ENCODE data around the gene PLG. TPM values are rescaled to one million over a fixed set of nuclear protein-coding genes. Genes with fewer than 3 reads are reported as not detected.
"Not testable (repeated sequence)": the region's sequence is repeated elsewhere in the genome, so short reads cannot be mapped to it uniquely, and the experiment has no call there.

PLG gene
- total RNA-seq, 1 donor: 0.36 TPM

DNA sequence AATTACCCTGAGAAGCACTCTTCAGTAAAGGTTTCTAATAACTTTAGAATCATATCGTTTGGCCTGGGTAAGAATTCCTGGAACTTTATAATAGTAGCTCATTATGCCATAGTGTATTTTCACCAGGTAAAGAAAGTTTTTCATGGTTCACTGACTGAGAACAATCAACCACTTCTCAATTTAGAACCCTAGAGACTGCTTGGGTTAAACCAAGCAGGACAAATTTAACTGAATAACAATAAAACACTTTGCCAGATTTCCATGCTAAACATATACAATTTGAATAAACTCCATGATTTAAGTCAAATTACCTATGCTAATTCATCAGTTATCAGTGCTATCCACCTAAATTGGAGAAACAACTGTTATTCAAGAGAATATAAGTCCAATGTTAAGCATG lies 99.4 kb downstream of the PLG start:
- Histone ChIP-seq H2AFZ (ENCODE audit: low read length) (no peak overlapping the region), H3K4me2 (ENCODE audit: insufficient read depth, low read length) (no peak overlapping the region), H3K4me3 (ENCODE audit: insufficient read depth, low read length) (no peak overlapping the region), H3K27ac (ENCODE audit: low read depth, low read length) (no peak overlapping the region), H3K36me3 (ENCODE audit: insufficient read depth, low read length) (no peaks in the 10 kb centered on the region), H3K79me2 (ENCODE audit: insufficient read depth, low read length) (no peaks in the 10 kb centered on the region), H3K27me3 (ENCODE audit: insufficient read depth, low read length) (no peaks in the 10 kb centered on the region), H3K4me1 (ENCODE audit: insufficient read depth, low read length) (no peaks in the 10 kb centered on the region), H3K9me3 (ENCODE audit: low read depth, low read length) (no peaks in the 10 kb centered on the region), H4K20me1 (ENCODE audit: insufficient read depth, low read length) (no peaks in the 10 kb centered on the region)
- TF ChIP-seq, protein P1, sequence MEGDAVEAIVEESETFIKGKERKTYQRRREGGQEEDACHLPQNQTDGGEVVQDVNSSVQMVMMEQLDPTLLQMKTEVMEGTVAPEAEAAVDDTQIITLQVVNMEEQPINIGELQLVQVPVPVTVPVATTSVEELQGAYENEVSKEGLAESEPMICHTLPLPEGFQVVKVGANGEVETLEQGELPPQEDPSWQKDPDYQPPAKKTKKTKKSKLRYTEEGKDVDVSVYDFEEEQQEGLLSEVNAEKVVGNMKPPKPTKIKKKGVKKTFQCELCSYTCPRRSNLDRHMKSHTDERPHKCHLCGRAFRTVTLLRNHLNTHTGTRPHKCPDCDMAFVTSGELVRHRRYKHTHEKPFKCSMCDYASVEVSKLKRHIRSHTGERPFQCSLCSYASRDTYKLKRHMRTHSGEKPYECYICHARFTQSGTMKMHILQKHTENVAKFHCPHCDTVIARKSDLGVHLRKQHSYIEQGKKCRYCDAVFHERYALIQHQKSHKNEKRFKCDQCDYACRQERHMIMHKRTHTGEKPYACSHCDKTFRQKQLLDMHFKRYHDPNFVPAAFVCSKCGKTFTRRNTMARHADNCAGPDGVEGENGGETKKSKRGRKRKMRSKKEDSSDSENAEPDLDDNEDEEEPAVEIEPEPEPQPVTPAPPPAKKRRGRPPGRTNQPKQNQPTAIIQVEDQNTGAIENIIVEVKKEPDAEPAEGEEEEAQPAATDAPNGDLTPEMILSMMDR (IDR thresholded peaks at IDR 0.05; ENCODE audit: extremely low read depth, low read depth, low read length): no peak
- DNase-seq (ENCODE audit: insufficient read length, low spot score, missing footprints): no peak

DNA sequence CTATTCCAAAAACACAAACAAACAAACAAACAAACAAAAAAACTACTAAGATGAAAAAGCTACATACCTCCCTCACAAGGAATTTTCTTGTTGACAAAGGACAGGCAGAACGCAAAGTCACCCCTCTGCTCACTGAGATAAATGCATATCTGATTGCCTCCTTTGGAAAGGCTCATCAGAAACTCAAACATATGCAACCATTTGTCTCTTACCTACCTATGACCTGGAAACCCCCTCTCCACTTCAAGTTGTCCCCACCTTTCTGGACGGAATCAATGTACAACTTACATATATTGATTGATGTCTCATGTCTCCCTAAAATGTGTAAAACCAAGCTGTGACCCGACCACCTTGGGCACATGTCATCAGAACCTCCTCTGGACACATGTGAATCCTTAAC lies 100.0 kb downstream of the PLG start:
- not testable (repeated sequence) for H3K36me3 ChIP-seq (ENCODE audit: insufficient read depth, low read length); DNase-seq (ENCODE audit: insufficient read length, low spot score, missing footprints); H3K79me2 ChIP-seq (ENCODE audit: insufficient read depth, low read length); H2AFZ ChIP-seq (ENCODE audit: low read length); H3K27ac ChIP-seq (ENCODE audit: low read depth, low read length); H3K4me3 ChIP-seq (ENCODE audit: insufficient read depth, low read length); H3K4me2 ChIP-seq (ENCODE audit: insufficient read depth, low read length); H3K4me1 ChIP-seq (ENCODE audit: insufficient read depth, low read length); H3K27me3 ChIP-seq (ENCODE audit: insufficient read depth, low read length); H3K9me3 ChIP-seq (ENCODE audit: low read depth, low read length); H4K20me1 ChIP-seq (ENCODE audit: insufficient read depth, low read length)

Other genes starting within 250 kb of the PLG start
- gene LPA, start 38.0 kb upstream of the PLG start, total RNA-seq: not detected in 2 replicates

Measured in osteoblast (primary cell).